Measurements from ENCODE around the gene NMNAT2.

DNA sequence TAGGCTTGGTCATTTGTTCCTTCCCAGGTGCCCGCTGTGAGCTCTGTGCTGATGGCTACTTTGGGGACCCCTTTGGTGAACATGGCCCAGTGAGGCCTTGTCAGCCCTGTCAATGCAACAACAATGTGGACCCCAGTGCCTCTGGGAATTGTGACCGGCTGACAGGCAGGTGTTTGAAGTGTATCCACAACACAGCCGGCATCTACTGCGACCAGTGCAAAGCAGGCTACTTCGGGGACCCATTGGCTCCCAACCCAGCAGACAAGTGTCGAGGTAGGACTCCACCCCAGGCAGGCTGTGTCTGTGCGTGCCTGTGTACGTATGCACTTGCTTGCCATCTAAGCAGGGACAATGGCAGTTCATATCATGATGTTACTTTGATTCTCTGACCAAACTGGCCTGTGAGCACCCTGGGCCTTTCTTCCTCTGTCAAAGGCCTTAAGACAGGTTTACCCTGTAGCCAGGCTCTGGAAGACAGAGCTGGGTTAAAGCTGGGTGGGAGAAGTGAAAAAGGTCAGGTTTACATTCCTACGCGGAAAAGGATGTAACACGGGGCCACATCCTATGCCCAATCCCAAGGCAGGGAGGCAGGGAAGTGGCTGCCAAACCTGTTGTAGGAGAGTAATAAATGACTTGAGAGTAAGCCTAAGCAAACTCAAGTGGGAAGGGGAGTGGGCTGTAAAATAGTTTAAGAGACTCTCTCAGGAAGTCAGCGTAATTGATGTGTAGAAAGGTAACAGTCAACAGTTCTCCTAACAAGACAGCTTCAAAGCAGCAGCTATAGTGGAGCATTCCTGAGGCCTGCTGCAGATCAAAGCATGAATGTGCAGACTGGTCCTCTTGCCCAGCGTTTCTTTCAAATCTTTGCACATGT is 189.6 kb downstream of the NMNAT2 start:
- TF ChIP-seq, protein P1, sequence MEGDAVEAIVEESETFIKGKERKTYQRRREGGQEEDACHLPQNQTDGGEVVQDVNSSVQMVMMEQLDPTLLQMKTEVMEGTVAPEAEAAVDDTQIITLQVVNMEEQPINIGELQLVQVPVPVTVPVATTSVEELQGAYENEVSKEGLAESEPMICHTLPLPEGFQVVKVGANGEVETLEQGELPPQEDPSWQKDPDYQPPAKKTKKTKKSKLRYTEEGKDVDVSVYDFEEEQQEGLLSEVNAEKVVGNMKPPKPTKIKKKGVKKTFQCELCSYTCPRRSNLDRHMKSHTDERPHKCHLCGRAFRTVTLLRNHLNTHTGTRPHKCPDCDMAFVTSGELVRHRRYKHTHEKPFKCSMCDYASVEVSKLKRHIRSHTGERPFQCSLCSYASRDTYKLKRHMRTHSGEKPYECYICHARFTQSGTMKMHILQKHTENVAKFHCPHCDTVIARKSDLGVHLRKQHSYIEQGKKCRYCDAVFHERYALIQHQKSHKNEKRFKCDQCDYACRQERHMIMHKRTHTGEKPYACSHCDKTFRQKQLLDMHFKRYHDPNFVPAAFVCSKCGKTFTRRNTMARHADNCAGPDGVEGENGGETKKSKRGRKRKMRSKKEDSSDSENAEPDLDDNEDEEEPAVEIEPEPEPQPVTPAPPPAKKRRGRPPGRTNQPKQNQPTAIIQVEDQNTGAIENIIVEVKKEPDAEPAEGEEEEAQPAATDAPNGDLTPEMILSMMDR (IDR thresholded peaks at IDR 0.05): peak; percentile 39
- no peak for TF ChIP-seq POLR2AphosphoS5 (IDR thresholded peaks at IDR 0.05; ENCODE audit: low read depth, low read length)
- TF ChIP-seq, protein P2, sequence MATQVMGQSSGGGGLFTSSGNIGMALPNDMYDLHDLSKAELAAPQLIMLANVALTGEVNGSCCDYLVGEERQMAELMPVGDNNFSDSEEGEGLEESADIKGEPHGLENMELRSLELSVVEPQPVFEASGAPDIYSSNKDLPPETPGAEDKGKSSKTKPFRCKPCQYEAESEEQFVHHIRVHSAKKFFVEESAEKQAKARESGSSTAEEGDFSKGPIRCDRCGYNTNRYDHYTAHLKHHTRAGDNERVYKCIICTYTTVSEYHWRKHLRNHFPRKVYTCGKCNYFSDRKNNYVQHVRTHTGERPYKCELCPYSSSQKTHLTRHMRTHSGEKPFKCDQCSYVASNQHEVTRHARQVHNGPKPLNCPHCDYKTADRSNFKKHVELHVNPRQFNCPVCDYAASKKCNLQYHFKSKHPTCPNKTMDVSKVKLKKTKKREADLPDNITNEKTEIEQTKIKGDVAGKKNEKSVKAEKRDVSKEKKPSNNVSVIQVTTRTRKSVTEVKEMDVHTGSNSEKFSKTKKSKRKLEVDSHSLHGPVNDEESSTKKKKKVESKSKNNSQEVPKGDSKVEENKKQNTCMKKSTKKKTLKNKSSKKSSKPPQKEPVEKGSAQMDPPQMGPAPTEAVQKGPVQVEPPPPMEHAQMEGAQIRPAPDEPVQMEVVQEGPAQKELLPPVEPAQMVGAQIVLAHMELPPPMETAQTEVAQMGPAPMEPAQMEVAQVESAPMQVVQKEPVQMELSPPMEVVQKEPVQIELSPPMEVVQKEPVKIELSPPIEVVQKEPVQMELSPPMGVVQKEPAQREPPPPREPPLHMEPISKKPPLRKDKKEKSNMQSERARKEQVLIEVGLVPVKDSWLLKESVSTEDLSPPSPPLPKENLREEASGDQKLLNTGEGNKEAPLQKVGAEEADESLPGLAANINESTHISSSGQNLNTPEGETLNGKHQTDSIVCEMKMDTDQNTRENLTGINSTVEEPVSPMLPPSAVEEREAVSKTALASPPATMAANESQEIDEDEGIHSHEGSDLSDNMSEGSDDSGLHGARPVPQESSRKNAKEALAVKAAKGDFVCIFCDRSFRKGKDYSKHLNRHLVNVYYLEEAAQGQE (IDR thresholded peaks at IDR 0.05; ENCODE audit: insufficient read depth in 1 of 2, low read depth in 2 of 2, low read length in 1 of 2): no peak
- TF ChIP-seq TCF7L2 (IDR thresholded peaks at IDR 0.05; ENCODE audit: low read depth, low read length): 0 out of 2 replicates have a peak, but pooled peaks have one; percentile 27
- TF ChIP-seq SIN3A (IDR thresholded peaks at IDR 0.05; ENCODE audit: borderline replicate concordance, insufficient read depth, low read depth, low read length): no peak

Data from Panc1 (cell line).